Activated naive CD8-positive, alpha-beta T cell treated with anti-CD3 and anti-CD28 coated beads for 36 hours (primary cell): ENCODE data around the gene FADS2. TPM values are rescaled to one million over a fixed set of nuclear protein-coding genes. Genes with fewer than 3 reads are reported as not detected.
"Not testable (repeated sequence)": the region's sequence is repeated elsewhere in the genome, so short reads cannot be mapped to it uniquely, and the experiment has no call there.

Experiments used
- DNase-seq: peaks from one replicate; pipeline ENCODE4 v3.0.0; 2021
- H3K27ac Mint-ChIP-seq: one replicate; pipeline ENCODE4 v1.8.0; 2022; ENCODE audit warnings: mild to moderate bottlenecking, moderate library complexity, mixed read lengths
- H3K27me3 Mint-ChIP-seq: one replicate; pipeline ENCODE4 v1.8.0; 2022; ENCODE audit warnings: mild to moderate bottlenecking, mixed read lengths
- H3K36me3 Mint-ChIP-seq: one replicate; pipeline ENCODE4 v1.8.0; 2021; ENCODE audit warnings: mild to moderate bottlenecking, mixed read lengths
- H3K4me1 Mint-ChIP-seq: one replicate; pipeline ENCODE4 v1.8.0; 2021; ENCODE audit warnings: mixed read lengths
- H3K4me3 Mint-ChIP-seq: one replicate; pipeline ENCODE4 v1.8.0; 2022; ENCODE audit warnings: mild to moderate bottlenecking, moderate library complexity, mixed read lengths
- H3K9me3 Mint-ChIP-seq: one replicate; pipeline ENCODE4 v1.8.0; 2022; ENCODE audit warnings: mixed read lengths
- total RNA-seq, 2 experiments: library from RNA; stranded (reverse); gene quantifications; one replicate each; pipeline ENCODE4 v1.2.3, GENCODE V29; 2021

The FADS2 gene
- total RNA-seq, 2 experiments from 2014 or later: 65.4 to 65.6 TPM

- Mint-ChIP-seq H3K9me3 (no peaks in the 10 kb centered on the region), H3K4me1 (peaks cover 4% of the 10 kb centered on the region), H3K36me3 (no peaks in the 10 kb centered on the region), H3K4me3 (no peak overlapping the region), H3K27ac (no peak overlapping the region), H3K27me3 (peaks cover 12% of the 10 kb centered on the region)
- DNase-seq: no peak
Observed at GRCh38 chr11:61874377-61874809, 46.3 kb downstream of the FADS2 start.

GRCh38 chr11:61874853-61875252 lies 46.8 kb downstream of the FADS2 start:
- H3K27me3 Mint-ChIP-seq: peaks cover 8% of the 10 kb centered on the region
- H3K27ac Mint-ChIP-seq: no peak overlapping the region
- H3K9me3 Mint-ChIP-seq: no peaks in the 10 kb centered on the region
- no peaks in the 10 kb centered on the region for H3K36me3 Mint-ChIP-seq
- no peak for DNase-seq
- peaks cover 4% of the 10 kb centered on the region for H3K4me1 Mint-ChIP-seq
- H3K4me3 Mint-ChIP-seq: no peak overlapping the region

DNA sequence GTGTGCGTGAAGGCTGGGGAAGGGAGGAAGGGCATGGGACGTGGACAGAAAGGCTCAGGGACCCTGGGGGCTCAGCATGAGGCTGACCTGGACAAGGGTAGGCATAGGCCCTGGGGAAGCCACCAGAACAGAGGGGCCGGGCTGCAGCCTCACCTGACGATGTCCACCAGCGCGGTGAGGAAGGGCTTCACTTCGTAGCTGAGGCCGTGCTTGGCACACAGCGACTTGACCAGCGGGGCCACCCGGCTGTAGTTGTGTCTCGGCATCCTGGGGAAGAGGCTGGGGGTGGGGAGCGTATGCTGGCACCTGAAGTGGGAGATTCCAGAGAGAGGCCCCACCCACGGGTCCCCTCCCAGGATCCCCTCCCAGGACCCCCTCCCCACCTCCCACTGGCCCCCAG lies 47.6 kb downstream of the FADS2 start:
- Mint-ChIP-seq H3K4me1 (peaks cover 4% of the 10 kb centered on the region), H3K4me3 (no peak overlapping the region), H3K27ac (no peak overlapping the region), H3K36me3 (no peaks in the 10 kb centered on the region), H3K9me3 (no peaks in the 10 kb centered on the region), H3K27me3 (peaks cover 7% of the 10 kb centered on the region)
- DNase-seq: no peak

GRCh38 chr11:61879152-61879551 lies 51.1 kb downstream of the FADS2 start:
- H3K36me3 Mint-ChIP-seq: no peaks in the 10 kb centered on the region
- H3K4me1 Mint-ChIP-seq: no peaks in the 10 kb centered on the region
- no peaks in the 10 kb centered on the region for H3K9me3 Mint-ChIP-seq
- H3K27me3 Mint-ChIP-seq: no peaks in the 10 kb centered on the region
- H3K27ac Mint-ChIP-seq: no peak overlapping the region
- H3K4me3 Mint-ChIP-seq: no peak overlapping the region
- no peak for DNase-seq

- H3K27me3 Mint-ChIP-seq: no peaks in the 10 kb centered on the region
- no peaks in the 10 kb centered on the region for H3K9me3 Mint-ChIP-seq
- no peak overlapping the region for H3K4me3 Mint-ChIP-seq
- no peaks in the 10 kb centered on the region for H3K36me3 Mint-ChIP-seq
- H3K27ac Mint-ChIP-seq: no peak overlapping the region
- no peak for DNase-seq
- no peaks in the 10 kb centered on the region for H3K4me1 Mint-ChIP-seq
Observed at GRCh38 chr11:61880031-61880430, 51.9 kb downstream of the FADS2 start.

DNA sequence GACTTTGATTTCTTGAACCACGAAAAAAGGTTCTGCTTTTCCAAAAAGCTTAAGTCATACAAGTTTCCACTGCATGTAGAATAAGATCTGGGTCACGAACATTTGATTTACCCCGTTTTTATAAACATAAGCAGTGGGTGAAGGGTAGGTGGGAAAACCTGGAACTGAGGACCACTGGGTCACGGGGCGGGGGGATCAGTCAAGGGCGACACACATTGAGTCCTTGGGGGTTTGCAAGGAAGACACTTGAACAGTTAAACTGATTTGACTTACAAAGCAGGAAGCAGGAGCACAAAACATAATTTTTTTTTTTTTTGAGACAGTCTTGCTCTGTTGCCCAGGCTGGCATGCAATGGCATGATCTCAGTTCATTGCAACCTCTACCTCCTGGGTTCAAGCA lies 52.4 kb downstream of the FADS2 start:
- DNase-seq: no peak
- H3K27me3 Mint-ChIP-seq: no peaks in the 10 kb centered on the region
- H3K4me3 Mint-ChIP-seq: no peak overlapping the region
- H3K9me3 Mint-ChIP-seq: no peaks in the 10 kb centered on the region
- no peak overlapping the region for H3K27ac Mint-ChIP-seq
- no peaks in the 10 kb centered on the region for H3K36me3 Mint-ChIP-seq
- H3K4me1 Mint-ChIP-seq: no peaks in the 10 kb centered on the region

GRCh38 chr11:61881397-61881796 lies 53.3 kb downstream of the FADS2 start:
- H3K4me3 Mint-ChIP-seq: no peak overlapping the region
- no peaks in the 10 kb centered on the region for H3K4me1 Mint-ChIP-seq
- H3K27me3 Mint-ChIP-seq: no peaks in the 10 kb centered on the region
- peak overlapping the region; percentile 12 for H3K27ac Mint-ChIP-seq
- H3K36me3 Mint-ChIP-seq: no peaks in the 10 kb centered on the region
- H3K9me3 Mint-ChIP-seq: no peaks in the 10 kb centered on the region
- DNase-seq: no peak

- not testable (repeated sequence) for H3K4me1 Mint-ChIP-seq, DNase-seq, H3K27me3 Mint-ChIP-seq, H3K36me3 Mint-ChIP-seq, H3K4me3 Mint-ChIP-seq, H3K27ac Mint-ChIP-seq, H3K9me3 Mint-ChIP-seq
Observed at GRCh38 chr11:61882267-61882666, 54.2 kb downstream of the FADS2 start.

- H3K27me3 Mint-ChIP-seq: no peaks in the 10 kb centered on the region
- DNase-seq: no peak
- no peak overlapping the region for H3K4me3 Mint-ChIP-seq
- H3K9me3 Mint-ChIP-seq: no peaks in the 10 kb centered on the region
- H3K36me3 Mint-ChIP-seq: no peaks in the 10 kb centered on the region
- no peaks in the 10 kb centered on the region for H3K4me1 Mint-ChIP-seq
- H3K27ac Mint-ChIP-seq: no peak overlapping the region
Observed at GRCh38 chr11:61882879-61883278, 54.8 kb downstream of the FADS2 start.

- Mint-ChIP-seq H3K4me1 (no peaks in the 10 kb centered on the region), H3K27ac (no peak overlapping the region), H3K36me3 (no peaks in the 10 kb centered on the region), H3K27me3 (no peaks in the 10 kb centered on the region), H3K9me3 (no peaks in the 10 kb centered on the region), H3K4me3 (no peak overlapping the region)
- no peak for DNase-seq
Observed at GRCh38 chr11:61883327-61883726, 55.2 kb downstream of the FADS2 start.

- no peak overlapping the region for H3K4me3 Mint-ChIP-seq
- H3K27me3 Mint-ChIP-seq: no peaks in the 10 kb centered on the region
- no peak overlapping the region for H3K27ac Mint-ChIP-seq
- no peaks in the 10 kb centered on the region for H3K4me1 Mint-ChIP-seq
- no peak for DNase-seq
- H3K9me3 Mint-ChIP-seq: no peaks in the 10 kb centered on the region
- no peaks in the 10 kb centered on the region for H3K36me3 Mint-ChIP-seq
Observed at GRCh38 chr11:61883947-61884346, 55.8 kb downstream of the FADS2 start.

DNA sequence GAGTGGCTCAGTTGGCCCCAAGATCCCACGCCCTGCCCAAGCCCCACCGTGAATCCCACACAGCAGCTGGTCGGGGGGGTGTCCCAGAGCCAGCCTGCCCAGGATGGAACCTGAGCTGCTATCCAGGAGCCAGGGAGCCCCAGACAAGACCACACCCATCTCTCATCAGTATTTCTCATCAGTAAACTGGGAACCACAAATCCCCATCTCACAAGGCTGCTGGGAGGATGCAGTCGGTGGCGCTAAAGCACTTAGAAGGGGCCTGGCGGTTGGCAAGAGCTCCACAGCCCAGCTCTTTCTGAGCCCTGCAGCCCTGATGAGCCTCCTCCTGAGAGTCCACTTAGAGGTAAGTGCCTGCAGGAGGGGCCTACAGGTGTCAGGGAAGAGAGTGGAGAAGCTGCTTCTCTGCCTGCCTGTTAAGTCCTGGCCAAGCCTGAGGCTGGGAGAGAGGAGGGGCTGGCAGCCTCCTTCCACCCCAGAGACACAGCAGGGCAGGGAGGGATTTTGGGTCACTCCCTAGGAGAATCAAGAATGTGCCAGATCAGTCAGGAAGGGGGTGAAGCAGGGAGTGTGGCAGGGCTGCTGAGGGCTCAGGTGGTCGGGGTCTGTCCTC lies 57.2 kb downstream of the FADS2 start:
- no peak for DNase-seq
- H3K4me1 Mint-ChIP-seq: no peaks in the 10 kb centered on the region
- no peaks in the 10 kb centered on the region for H3K27me3 Mint-ChIP-seq
- no peaks in the 10 kb centered on the region for H3K36me3 Mint-ChIP-seq
- no peak overlapping the region for H3K27ac Mint-ChIP-seq
- H3K9me3 Mint-ChIP-seq: no peaks in the 10 kb centered on the region
- H3K4me3 Mint-ChIP-seq: no peak overlapping the region

GRCh38 chr11:61885784-61886580 lies 57.9 kb downstream of the FADS2 start:
- H3K27ac Mint-ChIP-seq: no peak overlapping the region
- H3K4me3 Mint-ChIP-seq: no peak overlapping the region
- no peaks in the 10 kb centered on the region for H3K9me3 Mint-ChIP-seq
- H3K27me3 Mint-ChIP-seq: no peaks in the 10 kb centered on the region
- H3K36me3 Mint-ChIP-seq: no peaks in the 10 kb centered on the region
- peaks cover 2% of the 10 kb centered on the region for H3K4me1 Mint-ChIP-seq
- DNase-seq: no peak

GRCh38 chr11:61886643-61887042 lies 58.5 kb downstream of the FADS2 start:
- H3K27me3 Mint-ChIP-seq: no peaks in the 10 kb centered on the region
- no peaks in the 10 kb centered on the region for H3K36me3 Mint-ChIP-seq
- peaks cover 2% of the 10 kb centered on the region for H3K4me1 Mint-ChIP-seq
- no peak overlapping the region for H3K4me3 Mint-ChIP-seq
- H3K27ac Mint-ChIP-seq: no peak overlapping the region
- no peak for DNase-seq
- H3K9me3 Mint-ChIP-seq: no peaks in the 10 kb centered on the region

DNA sequence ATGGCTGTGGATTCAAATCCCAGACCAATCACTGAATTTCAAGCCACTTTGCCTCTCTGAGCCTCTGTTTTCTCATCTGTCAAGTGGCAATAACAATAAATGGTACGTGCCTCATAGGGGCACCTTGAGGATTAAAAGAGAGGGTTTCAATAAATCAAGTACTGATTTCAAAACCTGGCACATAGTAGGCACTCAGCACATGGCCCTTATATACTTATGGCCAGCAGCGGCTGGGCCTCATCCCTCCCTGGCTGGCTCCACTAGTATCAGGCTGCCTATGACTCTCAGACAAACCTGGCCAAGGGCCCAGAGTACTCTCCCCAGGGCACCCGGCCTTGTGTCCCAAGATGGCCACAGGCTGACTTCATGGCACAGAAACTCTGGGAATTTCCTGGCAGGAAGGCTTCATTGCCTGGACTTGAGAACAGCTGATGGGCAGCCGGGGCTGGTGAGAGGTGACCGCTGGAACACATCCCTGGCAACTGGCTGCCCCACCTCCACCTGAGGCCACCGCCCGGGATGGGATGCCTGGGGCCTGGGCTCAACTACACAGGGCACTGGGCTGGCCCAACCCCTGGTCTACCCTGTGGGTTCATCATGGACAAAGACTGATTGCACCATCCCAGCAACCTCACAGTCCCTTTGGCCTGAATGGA lies 59.9 kb downstream of the FADS2 start:
- no peaks in the 10 kb centered on the region for H3K9me3 Mint-ChIP-seq
- H3K36me3 Mint-ChIP-seq: no peaks in the 10 kb centered on the region
- DNase-seq: no peak
- H3K4me1 Mint-ChIP-seq: peaks cover 2% of the 10 kb centered on the region
- H3K27me3 Mint-ChIP-seq: peaks cover 5% of the 10 kb centered on the region
- H3K27ac Mint-ChIP-seq: no peak overlapping the region
- no peak overlapping the region for H3K4me3 Mint-ChIP-seq
